HepG2 (cell line): ENCODE data around the gene CPLX1. TPM values are rescaled to one million over a fixed set of nuclear protein-coding genes. Genes with fewer than 3 reads are reported as not detected.

Source experiments
- ATAC-seq: fragments of 200-7000 bp; cut with Tn5 transposase; 3 replicates; pipeline ENCODE4 v1.9.1; 2020; ENCODE audit warnings: mild to moderate bottlenecking, moderate library complexity
- BruUV-seq: library from RNA; stranded (reverse); fragments of 400-500 nt; replicated peaks from 2 replicates; lab custom pipeline; 2021; lab: Mats Ljungman, UMichigan
- CTCF ChIA-PET: fragments of 300-600 bp; formaldehyde crosslinking; extraction: SDS; loops from one replicate; lab custom pipeline; 2021; ENCODE audit warnings: low total read pairs, inconsistent platforms, low intra/inter-chr PET ratio; lab: Yijun Ruan, JAX
- POLR2A ChIA-PET: fragments of 350-600 bp; sonication (Branson Sonifier 250); formaldehyde crosslinking; loops from one replicate; lab custom pipeline; 2020; ENCODE audit warnings: antibody characterized with exemption, inconsistent platforms; lab: Yijun Ruan, JAX
- DNase-seq: peaks from one replicate; pipeline ENCODE4 v3.0.0-alpha.2; 2015; ENCODE audit warnings: low spot score
- FAIRE-seq: peaks from 3 replicates; lab custom pipeline; 2011; peaks lifted over from hg19 to GRCh38; lab: Jason Lieb, UNC
- H2AFZ ChIP-seq: one replicate; pipeline ENCODE4 v1.6.1; 2011; ENCODE audit warnings: low read length, inconsistent platforms
- H3K27ac ChIP-seq: fragments of 300-600 bp; 3 replicates; pipeline ENCODE4 v1.8.0; 2011; ENCODE audit warnings: mixed run types, mild to moderate bottlenecking, mixed read lengths, low read length, inconsistent platforms; ENCODE audit not compliant: insufficient read depth; ENCODE audit errors: extremely low read length
- H3K27me3 ChIP-seq, 2 experiments: fragments of 200-600 bp in 1 of 2; 2 replicates in 1 of 2; 3 replicates in 1 of 2; pipeline versions ENCODE4 v1.6.0 to v1.8.0; 2011; ENCODE audit warnings: low read length in 2 of 2, mild to moderate bottlenecking in 2 of 2, moderate library complexity in 2 of 2, inconsistent platforms in 1 of 2; ENCODE audit not compliant: insufficient read depth in 2 of 2, control insufficient read depth in 1 of 2
- H3K36me3 ChIP-seq, 2 experiments: fragments of 200-600 bp in 1 of 2; replicated peaks in 1 of 2; 2 replicates in 1 of 2; 3 replicates in 1 of 2; pipeline versions ENCODE4 v1.5.1 to v1.8.0; 2011; ENCODE audit warnings: low read length in 2 of 2, inconsistent platforms in 1 of 2; ENCODE audit not compliant: insufficient read depth in 2 of 2, control insufficient read depth in 1 of 2
- H3K4me1 ChIP-seq: 2 replicates; pipeline ENCODE4 v1.5.1; 2012; ENCODE audit warnings: low read length, inconsistent platforms; ENCODE audit not compliant: insufficient read depth
- H3K4me2 ChIP-seq: 2 replicates; pipeline ENCODE4 v1.6.0; 2011; ENCODE audit warnings: low read depth, low read length, inconsistent platforms
- H3K4me3 ChIP-seq, 3 experiments: fragments of 200-600 bp in 1 of 3; sonication (generic), shearing (Covaris generic) in 1 of 3; replicated peaks in 1 of 3; 2 replicates each; pipeline ENCODE4 v1.5.1; 2011 to 2016; ENCODE audit warnings: low read length in 3 of 3, inconsistent platforms in 2 of 3, low read depth in 2 of 3, mild to moderate bottlenecking in 2 of 3, control low read depth in 1 of 3, mixed read lengths in 1 of 3; ENCODE audit not compliant: insufficient read depth in 1 of 3
- H3K79me2 ChIP-seq: one replicate; pipeline ENCODE4 v1.6.1; 2011; ENCODE audit warnings: low read length, inconsistent platforms; ENCODE audit not compliant: insufficient read depth
- H3K9ac ChIP-seq: 2 replicates; pipeline ENCODE4 v1.6.0; 2011; ENCODE audit warnings: mild to moderate bottlenecking, low read depth, low read length, inconsistent platforms; ENCODE audit not compliant: insufficient read depth
- H3K9me3 ChIP-seq: 2 replicates; pipeline ENCODE4 v1.5.1; 2012; ENCODE audit warnings: mild to moderate bottlenecking, low read length
- H4K20me1 ChIP-seq: 2 replicates; pipeline ENCODE4 v1.6.0; 2011; ENCODE audit warnings: inconsistent platforms, mild to moderate bottlenecking, low read length, moderate library complexity; ENCODE audit not compliant: insufficient read depth
- ATF1 ChIP-seq: IDR thresholded peaks from 2 replicates; pipeline ENCODE4 v1.6.1; 2016; ENCODE audit warnings: mild to moderate bottlenecking, control low read depth
- FIP1L1 ChIP-seq: fragments of 200-400 bp; formaldehyde crosslinking; IDR thresholded peaks from 2 replicates; pipeline ENCODE4 v1.6.1; 2018; ENCODE audit warnings: low read depth, mild to moderate bottlenecking, low read length, moderate library complexity, borderline replicate concordance; ENCODE audit not compliant: insufficient read depth
- NRL ChIP-seq: sonication (generic); formaldehyde crosslinking; IDR thresholded peaks from 2 replicates; pipeline ENCODE4 v1.5.0; 2020; ENCODE audit warnings: missing genetic modification reagents, mild to moderate bottlenecking, moderate library complexity, borderline replicate concordance
- PCBP2 ChIP-seq: fragments of 200-400 bp; formaldehyde crosslinking; optimal IDR thresholded peaks from 2 replicates; pipeline ENCODE3; 2018; ENCODE audit warnings: low read length, low read depth; ENCODE audit not compliant: poor library complexity, severe bottlenecking
- PLSCR1 ChIP-seq: sonication (generic); formaldehyde crosslinking; IDR thresholded peaks from 2 replicates; pipeline ENCODE4 v1.5.0; 2020; ENCODE audit warnings: missing genetic modification reagents, mild to moderate bottlenecking, borderline replicate concordance
- SRSF4 ChIP-seq: fragments of 200-400 bp; formaldehyde crosslinking; IDR thresholded peaks from one replicate; pipeline ENCODE4 v1.6.1; 2018; ENCODE audit warnings: mild to moderate bottlenecking, low read depth, low read length, moderate library complexity; ENCODE audit not compliant: poor library complexity, severe bottlenecking
- THAP9 ChIP-seq: sonication (generic); formaldehyde crosslinking; IDR thresholded peaks from 2 replicates; pipeline ENCODE4; 2020; ENCODE audit warnings: missing genetic modification reagents, mild to moderate bottlenecking, borderline replicate concordance
- TSC22D2 ChIP-seq: sonication (generic); formaldehyde crosslinking; IDR thresholded peaks from 2 replicates; pipeline ENCODE4 v1.5.1; 2020; ENCODE audit warnings: missing genetic modification reagents, mild to moderate bottlenecking, borderline replicate concordance
- ZNF136 ChIP-seq: sonication (generic); formaldehyde crosslinking; IDR thresholded peaks from 2 replicates; pipeline ENCODE4 v1.8.1; 2022; ENCODE audit warnings: low read depth, mild to moderate bottlenecking, moderate library complexity, missing genetic modification reagents
- ZNF253 ChIP-seq: sonication (generic); formaldehyde crosslinking; IDR thresholded peaks from 2 replicates; pipeline ENCODE4 v1.8.0; 2022; ENCODE audit warnings: mild to moderate bottlenecking, missing genetic modification reagents, borderline replicate concordance
- ZNF354B ChIP-seq: sonication (generic); formaldehyde crosslinking; IDR thresholded peaks from 2 replicates; pipeline ENCODE4 v1.8.0; 2022; ENCODE audit warnings: mild to moderate bottlenecking, missing genetic modification reagents
- ZNF501 ChIP-seq: sonication (generic); formaldehyde crosslinking; IDR thresholded peaks from 2 replicates; pipeline ENCODE4 v1.5.1; 2020; ENCODE audit warnings: mild to moderate bottlenecking, moderate library complexity, missing genetic modification reagents
- ZNF530 ChIP-seq: sonication (generic); formaldehyde crosslinking; IDR thresholded peaks from 2 replicates; pipeline ENCODE4 v1.5.0; 2020; ENCODE audit warnings: low read depth, mild to moderate bottlenecking, missing genetic modification reagents
- ZNF652 ChIP-seq: IDR thresholded peaks from 2 replicates; pipeline ENCODE4 v1.6.1; 2016; ENCODE audit warnings: low read depth, borderline replicate concordance
- ZSCAN21 ChIP-seq: sonication (generic); formaldehyde crosslinking; IDR thresholded peaks from 2 replicates; pipeline ENCODE4 v1.8.0; 2022; ENCODE audit warnings: mild to moderate bottlenecking, missing genetic modification reagents, moderate library complexity, borderline replicate concordance
- WGBS: methylation state at CpG from one replicate; pipeline ENCODE4 v1.1.6; 2017; ENCODE audit warnings: low lambda C conversion rate; 5-methylcytosine and 5-hydroxymethylcytosine counted together
- in situ Hi-C: cut with HindIII; loops from 2 replicates; pipeline ENCODE4 v1.10.0; 2017; ENCODE audit warnings: low pct_unique_long_range_greater_than_20kb; ENCODE audit not compliant: extremely low pct_ligation_motif_present
- intact Hi-C: fragments of 100-400 bp; cut with micrococcal nuclease; formaldehyde crosslinking; loops from one replicate; pipeline ENCODE4 v1.10.0; 2022; ENCODE audit not compliant: unreplicated experiment
- polyA plus RNA-seq, 8 experiments: library from polyadenylated mRNA; depleted of rRNA in 3 of 8; stranded (reverse) in 7 of 8; unstranded in 1 of 8; fragments of >200 nt; fragmentation: Illumina TruSeq in 4 of 8; extraction: Trizol in 4 of 8; gene quantifications; 2 replicates each; pipeline versions ENCODE4 v1.2.1 to v1.2.3, GENCODE V29; 2011 to 2016; ENCODE audit warnings: low read depth in 4 of 8, missing spikeins in 1 of 8, mixed read lengths in 1 of 8; ENCODE audit not compliant: insufficient read depth in 1 of 8
- total RNA-seq, 5 experiments: library from RNA; depleted of rRNA; stranded (reverse); fragments of >200 nt; fragmentation: Illumina TruSeq; extraction: Trizol; gene quantifications; 2 replicates each; pipeline ENCODE4 v1.2.3, GENCODE V29; 2016; ENCODE audit warnings: low read depth in 1 of 5

CPLX1 gene
- total and polyA plus RNA-seq, 2 of the 13 experiments (the other 11 are each of a cell fraction or from before 2014, with no cell fraction given): 0.18 TPM

- FAIRE-seq (no peak), DNase-seq (no peak)
- no peak overlapping the region for H3K9ac ChIP-seq
- no peaks in the 10 kb centered on the region for H3K9me3 ChIP-seq
- H3K4me1 ChIP-seq: no peaks in the 10 kb centered on the region
- BruUV-seq: no TSS peak
- no peak overlapping the region for H3K4me3 ChIP-seq
- H3K79me2 ChIP-seq: no peaks in the 10 kb centered on the region
- intact Hi-C loops: no loop called here
- POLR2A ChIA-PET: no interaction called here
- no peaks in the 10 kb centered on the region for H3K27me3 ChIP-seq
- H3K36me3 ChIP-seq: peaks cover 11 to 37% of the 10 kb centered on the region in 2 experiments; a peak in 4 of 5 replicates
- no peak for TF ChIP-seq PLSCR1 (CRISPR knock-in tag)
- TF ChIP-seq ZNF652 (CRISPR knock-in tag): no peak
- no peak for TF ChIP-seq PCBP2
- TF ChIP-seq FIP1L1: no peak
- TF ChIP-seq THAP9 (CRISPR knock-in tag): no peak
- TF ChIP-seq NRL (CRISPR knock-in tag): no peak
- TF ChIP-seq ZNF530 (CRISPR knock-in tag): no peak
- TF ChIP-seq ZNF501 (CRISPR knock-in tag): no peak
- TF ChIP-seq TSC22D2: no peak
- no peak for TF ChIP-seq SRSF4
- TF ChIP-seq ZNF253 (CRISPR knock-in tag): no peak
- TF ChIP-seq ZNF136: no peak
- TF ChIP-seq ATF1: no peak
- no peak for TF ChIP-seq ZSCAN21 (CRISPR knock-in tag)
- no peak for TF ChIP-seq ZNF354B (CRISPR knock-in tag)
- TF ChIP-seq, all 625 proteins: peak for 0
- no peak for ATAC-seq
- Histone ChIP-seq H3K4me2 (no peak overlapping the region), H3K27ac (no peak overlapping the region), H4K20me1 (no peaks in the 10 kb centered on the region), H2AFZ (no peak overlapping the region)
- 94% methylated on average over 9 of the region's 13 CpGs for WGBS
- in situ Hi-C loops: no loop called here
- CTCF ChIA-PET: no interaction called here
Observed at GRCh38 chr4:859496-859895, 33.6 kb upstream of the CPLX1 start.
